HUDEP-2 (cell line): ENCODE data around the gene PCP4.

ENCODE experiments used
- DNase-seq, 76 experiments: peaks; one replicate each; lab custom pipeline; 2025; ENCODE audit not compliant: unreplicated experiment in 76 of 76; lab: John Stamatoyannopoulos, UW

PCP4 gene

GRCh38 chr21:39913706-39914305 lies 46.6 kb downstream of the PCP4 start:
- DNase-seq: no peak

DNA sequence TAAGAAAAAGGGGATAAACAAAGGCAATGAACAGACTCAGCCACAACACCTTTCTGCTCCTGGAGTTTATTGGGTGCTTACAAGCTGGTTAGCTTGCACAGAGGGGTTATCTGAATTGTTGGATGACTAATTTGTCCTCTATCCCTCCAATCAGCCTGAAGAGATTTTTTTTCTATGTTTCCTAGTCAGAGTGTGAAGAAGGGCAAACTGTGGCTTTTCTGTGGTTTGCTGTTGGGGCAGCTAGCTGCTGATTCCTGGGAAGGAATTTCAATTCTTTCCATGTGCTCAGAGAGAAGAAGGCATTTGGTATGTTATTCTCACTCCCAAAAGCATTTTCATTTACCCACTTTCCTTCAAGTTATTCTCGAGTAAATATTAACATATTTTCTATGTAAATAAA lies 48.6 kb downstream of the PCP4 start:
- DNase-seq: no peak

GRCh38 chr21:39918558-39918957 lies 51.3 kb downstream of the PCP4 start:
- no peak for DNase-seq

DNA sequence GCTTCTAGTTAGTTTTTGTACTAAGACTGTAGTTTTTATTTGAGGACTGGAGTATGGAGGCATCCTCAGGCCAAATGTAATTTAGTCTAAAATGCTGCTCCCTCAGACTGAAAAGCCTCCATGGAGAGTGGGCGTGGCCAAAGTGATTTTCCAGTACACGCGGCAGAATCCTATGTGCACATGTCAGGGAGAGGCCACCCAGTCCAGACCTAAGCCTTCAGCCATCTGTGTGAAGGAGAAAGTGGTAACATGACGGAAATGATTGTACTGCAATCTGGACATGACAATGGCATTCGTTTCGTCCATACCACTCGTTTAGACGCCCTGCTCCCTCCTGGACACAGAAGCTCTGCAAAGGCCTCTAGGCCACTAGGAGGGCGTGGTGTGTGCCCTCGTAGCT lies 56.2 kb downstream of the PCP4 start:
- DNase-seq: no peak

DNA sequence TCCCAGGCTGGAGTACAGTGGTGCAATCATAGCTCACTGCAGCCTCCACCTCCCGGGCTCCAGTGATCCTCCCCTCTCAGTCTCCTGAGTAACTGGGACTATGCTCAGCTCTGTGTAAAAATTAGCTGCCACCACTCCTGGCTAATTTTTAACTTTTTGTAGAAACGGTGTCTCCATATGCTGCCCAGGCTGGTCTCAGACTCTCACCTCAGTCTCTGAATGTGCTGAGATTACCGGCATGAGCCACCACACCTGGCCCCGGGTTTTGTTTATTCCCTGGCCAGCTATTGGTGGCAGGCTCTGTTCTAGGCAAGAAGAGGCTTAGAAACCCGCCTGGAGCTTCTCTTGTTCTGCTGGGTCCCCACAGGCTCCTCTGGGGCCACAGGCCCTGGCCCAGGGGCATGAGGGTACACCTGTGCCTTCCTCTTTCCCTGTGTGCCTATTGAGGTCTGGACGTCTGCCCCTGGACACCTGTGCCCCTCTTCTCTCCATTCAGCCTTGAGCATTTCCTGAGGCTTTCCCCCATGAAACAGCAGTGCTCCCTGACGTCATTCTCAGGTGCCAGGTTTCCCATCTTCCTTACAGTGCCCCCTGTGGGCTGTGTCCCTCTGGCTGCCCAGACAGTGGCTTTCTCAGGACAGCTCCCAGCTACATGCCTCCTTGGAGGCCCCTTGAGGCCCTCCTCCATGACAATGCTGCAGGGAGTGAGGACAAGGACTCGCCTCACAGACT lies 57.5 kb downstream of the PCP4 start:
- DNase-seq: no peak

- no peak for DNase-seq
These were observed 60.2 kb downstream of the PCP4 start for GRCh38 chr21:39927304-39927886.

- no peak for DNase-seq
These were observed 65.1 kb downstream of the PCP4 start for GRCh38 chr21:39932335-39932734.

- DNase-seq: no peak
These were observed 67.7 kb downstream of the PCP4 start for GRCh38 chr21:39934895-39935294.

DNA sequence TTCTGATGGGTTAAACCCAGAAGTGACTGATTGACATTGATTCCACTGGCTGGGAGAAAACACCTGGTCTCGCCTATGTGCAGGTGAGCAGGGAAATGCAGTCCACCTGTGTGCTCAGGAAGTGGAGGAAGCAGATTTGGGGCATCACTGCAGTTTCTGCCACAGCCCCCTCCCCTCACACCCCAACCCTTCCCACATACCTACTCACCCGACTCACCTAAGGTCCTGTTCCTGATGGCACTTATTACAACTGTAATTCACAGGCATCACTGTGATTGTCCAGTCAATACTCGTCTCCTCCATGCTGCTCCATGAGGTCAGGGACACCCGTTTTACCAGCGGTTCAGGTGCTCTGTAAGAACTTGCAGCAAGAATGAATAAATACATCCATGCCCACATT lies 68.5 kb downstream of the PCP4 start:
- DNase-seq: no peak

DNA sequence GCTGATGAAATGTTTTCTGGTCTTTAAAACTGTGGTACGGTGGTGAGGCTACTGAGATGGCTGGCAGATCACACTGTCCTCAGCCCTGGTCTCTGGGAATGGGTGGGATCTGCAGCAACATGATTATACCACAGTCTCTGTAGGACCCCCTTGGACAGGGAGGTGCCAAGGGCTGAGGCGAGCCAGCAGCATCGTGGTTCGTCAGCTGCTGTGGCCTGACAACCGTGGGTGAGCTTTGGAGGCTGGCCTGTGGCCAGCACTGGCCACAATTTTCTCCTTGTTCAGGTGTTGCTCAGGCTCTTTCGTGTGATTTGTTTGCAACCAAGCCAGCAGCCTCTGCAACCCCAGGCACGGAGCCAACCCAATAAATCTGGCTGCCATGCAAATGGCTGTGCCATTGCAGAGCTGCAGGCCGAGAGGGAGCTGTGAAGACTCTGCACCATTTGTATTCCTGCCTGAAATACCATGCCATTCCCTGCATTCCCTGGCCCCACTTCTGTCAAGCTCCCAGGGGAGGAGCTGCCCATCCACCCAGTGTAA lies 70.9 kb downstream of the PCP4 start:
- DNase-seq: no peak

DNA sequence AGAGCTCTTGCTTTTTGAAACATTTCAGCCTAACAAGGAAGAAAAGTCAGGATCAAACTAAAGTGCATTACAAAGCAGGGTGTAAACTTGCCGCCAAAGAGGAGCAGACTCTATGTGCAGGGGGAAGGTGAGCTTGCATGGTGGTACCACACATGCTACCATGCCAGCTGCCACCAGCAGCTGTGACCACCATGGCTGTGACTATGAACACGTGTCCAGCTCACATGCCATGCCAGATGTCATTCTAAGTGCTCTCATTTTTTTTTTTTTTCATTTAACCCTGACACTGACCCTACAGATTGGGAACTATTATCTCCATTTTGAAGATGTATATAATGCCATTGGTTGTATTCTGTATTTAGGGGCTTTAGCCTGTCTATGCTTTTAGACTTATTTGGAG lies 79.0 kb downstream of the PCP4 start:
- no peak for DNase-seq

DNA sequence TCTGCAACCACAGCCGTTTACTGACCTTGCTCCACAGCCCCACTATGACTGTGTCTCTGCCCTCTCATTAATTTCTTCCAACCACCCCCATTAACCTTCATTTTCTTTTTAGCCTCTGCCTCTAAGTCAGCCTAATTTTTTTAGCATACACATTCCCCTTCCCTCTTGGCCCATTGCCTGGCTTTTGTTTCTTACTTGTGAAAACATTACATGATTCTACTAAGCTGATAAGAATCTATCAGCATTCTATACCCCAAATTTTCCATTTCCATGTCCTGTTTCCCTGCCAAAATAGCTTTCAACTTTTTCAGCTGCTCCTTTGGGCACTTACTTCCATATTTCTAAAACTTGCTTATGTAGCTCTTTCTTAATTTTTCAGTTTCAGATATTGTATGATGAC lies 79.8 kb downstream of the PCP4 start:
- DNase-seq: no peak

DNA sequence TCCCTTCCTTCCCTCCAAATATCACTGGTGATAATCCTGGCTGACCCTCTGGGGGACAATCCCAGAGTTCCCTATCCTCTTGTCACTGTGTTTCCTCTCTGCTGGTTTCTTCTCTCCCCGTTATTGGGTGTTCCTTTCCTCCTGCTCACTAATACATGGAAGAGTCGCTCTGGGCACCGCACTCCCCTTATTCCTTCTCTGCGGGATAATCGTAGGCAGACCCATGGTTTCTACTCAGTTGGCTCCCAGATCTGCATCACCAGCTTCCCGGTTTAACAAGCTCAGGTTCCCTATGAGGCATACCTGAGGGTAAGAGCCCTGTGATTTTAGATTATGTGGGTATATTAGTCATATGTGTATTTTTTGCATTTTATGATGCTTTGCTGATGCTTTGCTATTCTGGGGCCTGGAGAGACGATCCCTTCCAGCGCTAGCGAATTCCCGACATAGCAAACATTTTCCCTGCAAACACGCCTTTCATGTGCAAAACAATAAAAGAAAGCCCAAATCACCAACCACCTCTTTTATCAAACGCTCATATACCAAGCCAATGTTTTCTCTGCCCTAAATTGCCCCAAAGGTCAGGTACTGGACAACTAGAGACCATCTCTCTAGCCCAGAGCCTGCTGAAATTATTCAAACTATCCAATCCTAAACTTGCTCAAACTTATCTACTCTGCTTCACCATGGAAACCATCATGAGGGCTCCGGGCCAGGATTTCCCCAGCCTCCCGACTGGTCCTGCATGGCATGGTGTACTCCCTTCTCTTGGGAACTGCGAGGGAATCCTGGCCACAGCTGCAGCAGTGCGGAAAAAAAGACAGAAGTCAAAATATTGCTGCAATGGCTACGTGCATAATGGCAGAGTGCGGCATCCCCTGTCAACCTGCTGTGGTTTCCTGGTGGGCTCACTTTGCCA lies 84.2 kb downstream of the PCP4 start:
- no peak for DNase-seq

DNA sequence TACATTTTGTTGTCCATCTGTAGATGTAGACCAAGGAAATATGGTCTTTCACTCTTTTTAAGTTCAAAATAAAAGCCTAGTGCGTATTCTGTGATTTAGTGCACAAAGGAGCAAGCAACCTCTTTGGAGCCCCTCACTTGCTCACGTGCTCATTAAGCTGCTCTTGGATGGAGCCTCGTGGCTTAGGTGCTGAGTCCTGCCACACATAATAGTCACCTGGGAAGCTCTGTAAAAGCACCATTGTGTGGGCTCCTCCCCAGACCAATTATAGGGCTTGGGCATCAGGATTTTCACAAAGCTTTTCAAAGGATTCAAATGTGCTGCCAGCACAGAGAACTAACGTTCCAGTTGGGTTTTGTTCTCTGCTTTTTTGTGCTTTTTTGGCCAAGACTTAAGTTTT lies 85.0 kb downstream of the PCP4 start:
- DNase-seq: no peak

DNA sequence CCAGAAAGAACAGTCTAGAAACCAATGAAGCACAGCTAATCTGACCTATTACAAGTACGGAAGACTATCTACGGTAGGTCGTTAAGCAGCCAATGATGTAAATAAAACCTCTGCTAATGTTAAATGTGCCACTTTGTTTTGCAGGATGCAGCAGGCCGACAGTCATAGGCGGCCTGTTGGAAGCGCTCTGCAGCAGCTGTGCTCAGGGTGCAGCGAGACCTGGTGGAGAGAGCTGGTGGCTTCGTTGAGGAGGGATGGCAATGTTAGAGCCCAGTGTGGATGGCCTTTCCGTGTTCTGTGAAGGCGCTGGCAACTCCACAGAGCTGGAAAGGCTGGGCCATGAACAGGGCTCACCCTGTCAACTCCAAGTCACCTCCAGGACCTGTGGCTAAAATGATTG lies 87.3 kb downstream of the PCP4 start:
- no peak for DNase-seq

DNA sequence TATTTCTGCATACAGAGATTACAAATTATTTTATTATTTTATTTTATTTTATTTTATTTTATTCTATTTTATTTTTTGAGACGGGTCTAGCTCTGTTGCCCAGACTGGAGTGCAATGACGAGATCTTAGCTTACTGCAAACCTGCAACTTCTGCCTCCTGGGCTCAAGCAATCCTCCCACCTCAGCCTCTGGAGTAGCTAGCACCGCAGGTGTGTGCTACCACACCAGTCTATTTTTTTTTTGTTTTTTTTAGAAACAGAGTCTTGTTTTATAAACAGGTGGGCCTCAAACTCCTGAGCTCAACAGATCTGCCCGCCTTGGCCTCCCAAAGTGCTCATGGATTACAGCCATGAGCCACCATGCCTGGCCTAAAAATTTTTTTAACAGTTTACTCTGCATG lies 88.1 kb downstream of the PCP4 start:
- DNase-seq: no peak

- DNase-seq: no peak
These were observed 89.3 kb downstream of the PCP4 start for GRCh38 chr21:39956586-39956985.

DNA sequence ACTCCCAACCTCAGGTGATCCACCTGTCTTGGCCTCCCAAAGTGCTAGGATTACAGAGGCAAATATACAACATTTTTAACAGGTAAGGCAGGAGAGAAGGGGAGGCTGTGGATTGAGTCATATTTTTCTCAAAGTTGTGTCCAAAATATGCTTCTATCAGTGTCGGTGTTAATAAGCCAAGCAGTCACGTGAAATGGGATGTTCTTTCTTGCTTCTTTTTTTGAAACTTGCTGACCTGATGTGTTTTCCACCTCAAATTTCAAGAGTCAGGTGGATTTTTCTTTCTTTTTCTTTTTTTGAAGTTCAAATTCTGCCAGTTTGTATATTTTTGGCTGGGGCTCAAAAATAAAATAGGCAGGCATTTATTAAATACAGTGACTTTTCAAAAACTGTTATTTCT lies 91.5 kb downstream of the PCP4 start:
- no peak for DNase-seq

DNA sequence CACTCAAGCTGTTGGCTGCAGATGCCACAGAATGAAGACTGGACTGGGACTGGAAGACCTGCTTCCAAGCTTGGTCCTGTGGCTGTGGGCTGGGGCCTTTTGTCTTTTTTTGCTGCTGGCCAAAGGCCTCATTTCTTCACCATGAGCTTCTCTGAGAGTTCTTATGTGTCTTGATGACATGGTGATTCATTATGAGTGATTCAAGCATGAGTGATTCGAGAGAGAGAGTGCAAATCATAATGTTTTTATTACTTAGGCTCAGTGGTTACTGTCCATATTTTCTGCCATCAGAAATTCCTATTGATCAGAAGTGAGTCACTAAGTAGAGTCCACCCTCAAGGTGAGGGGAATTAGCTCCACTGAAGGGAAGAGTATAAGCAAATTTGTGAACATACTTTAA lies 94.0 kb downstream of the PCP4 start:
- DNase-seq: no peak

- no peak for DNase-seq
These were observed 97.8 kb downstream of the PCP4 start for GRCh38 chr21:39965026-39965425.

DNA sequence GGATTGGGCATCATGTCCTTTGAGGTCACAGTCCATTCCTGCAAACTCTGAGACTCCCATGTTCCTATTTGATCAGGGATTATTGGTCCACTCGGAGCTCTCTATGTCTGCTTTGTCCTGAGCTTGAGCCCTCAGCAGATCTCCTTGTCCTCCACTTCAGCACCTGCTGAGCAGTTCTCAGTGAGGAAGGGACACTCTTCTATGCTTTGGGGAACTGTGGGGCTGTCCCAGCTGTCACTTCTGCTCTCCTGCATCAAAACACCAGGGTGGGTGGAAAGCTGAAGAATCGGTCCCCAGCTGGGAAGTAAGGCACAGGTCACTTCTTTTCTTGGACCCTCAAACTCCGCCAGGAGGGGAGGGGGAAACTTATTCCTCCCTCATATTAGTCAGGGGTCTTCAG lies 99.5 kb downstream of the PCP4 start:
- no peak for DNase-seq
